Bronchial epithelial cell (primary cell): Measurements from ENCODE around the gene LAMB4. TPM values are rescaled to one million over a fixed set of nuclear protein-coding genes. Genes with fewer than 3 reads are reported as not detected.
A peak's percentile ranks its signal among the peaks of the same experiment; 100 is the strongest.

Experiments
- DNase-seq: peaks from one replicate; pipeline ENCODE4 v3.0.0-alpha.2; 2010; ENCODE audit warnings: low read depth
- FAIRE-seq: peaks from 2 replicates; lab custom pipeline; 2011; peaks lifted over from hg19 to GRCh38; lab: Jason Lieb, UNC
- H3K27me3 ChIP-seq: 2 replicates; pipeline ENCODE4 v1.5.1; 2011; ENCODE audit warnings: low read length; ENCODE audit not compliant: control insufficient read depth, insufficient read depth
- H3K36me3 ChIP-seq: 2 replicates; pipeline ENCODE4 v1.5.1; 2011; ENCODE audit warnings: low read length; ENCODE audit not compliant: control insufficient read depth, insufficient read depth
- H3K4me3 ChIP-seq: 2 replicates; pipeline ENCODE4 v1.5.1; 2011; ENCODE audit warnings: mild to moderate bottlenecking, low read depth, low read length, control low read depth
- CTCF ChIP-seq: IDR thresholded peaks from 2 replicates; pipeline ENCODE4 v1.5.1; 2011; ENCODE audit warnings: mild to moderate bottlenecking, moderate library complexity, low read length, control low read depth, inconsistent platforms; ENCODE audit not compliant: insufficient read depth, severe bottlenecking
- total RNA-seq: library from RNA; depleted of rRNA; stranded (reverse); fragments of >200 nt; gene quantifications from 2 replicates; pipeline ENCODE4 v1.2.1, GENCODE V29; 2014

Gene LAMB4
- total RNA-seq, 1 donor from 2014 or later = under 0.01 TPM

- no peak overlapping the region for H3K4me3 ChIP-seq
- H3K27me3 ChIP-seq = no peaks in the 10 kb centered on the region
- DNase-seq = no peak
- no peak for FAIRE-seq
- no peak for TF ChIP-seq CTCF
- no peaks in the 10 kb centered on the region for H3K36me3 ChIP-seq
Observed at GRCh38 chr7:108004220-108005142, 125.7 kb downstream of the LAMB4 start.

GRCh38 chr7:108003599-108003935, 126.6 kb downstream of the LAMB4 start:
- Histone ChIP-seq H3K4me3 (peak overlapping the region; percentile 54), H3K36me3 (no peaks in the 10 kb centered on the region), H3K27me3 (no peaks in the 10 kb centered on the region)
- DNase-seq (no peak), FAIRE-seq (no peak)
- TF ChIP-seq CTCF = no peak

GRCh38 chr7:108002726-108003598, 127.2 kb downstream of the LAMB4 start, which contains the start of gene LAMB1:
LAMB1 (minus strand) TSS chr7:108003161; CDS start chr7:108002885, 276 bp downstream.
- FAIRE-seq (no peak), DNase-seq (peak; percentile 47)
- Histone ChIP-seq H3K36me3 (no peaks in the 10 kb centered on the region), H3K27me3 (no peaks in the 10 kb centered on the region), H3K4me3 (peak within 1 kb of the TSS; percentile 54)
- TF ChIP-seq CTCF = no peak

GRCh38 chr7:108001764-108002725, 128.1 kb downstream of the LAMB4 start:
- no peaks in the 10 kb centered on the region for H3K36me3 ChIP-seq
- peak overlapping the region; percentile 54 for H3K4me3 ChIP-seq
- no peaks in the 10 kb centered on the region for H3K27me3 ChIP-seq
- DNase-seq = peak; percentile 13
- FAIRE-seq = no peak
- TF ChIP-seq CTCF = no peak

- Histone ChIP-seq H3K36me3 (no peaks in the 10 kb centered on the region), H3K27me3 (no peaks in the 10 kb centered on the region), H3K4me3 (peak overlapping the region; percentile 54)
- peak; percentile 33 for TF ChIP-seq CTCF
- no peak for FAIRE-seq
- DNase-seq = peak; percentile 55
Observed at GRCh38 chr7:108000875-108001763, 129.0 kb downstream of the LAMB4 start.
